Nucleus accumbens (tissue), 56 donors: ENCODE data around the gene POLR2J3.
"Not testable (repeated sequence)": the region's sequence is repeated elsewhere in the genome, so short reads cannot be mapped to it uniquely, and the experiment has no call there.

Experiments used
- DNase-seq, 56 donors: peaks; one replicate each; lab custom pipeline; 2025; lab: John Stamatoyannopoulos, UW

The POLR2J3 gene

GRCh38 chr7:102589857-102590256 is 17.5 kb upstream of the POLR2J3 start:
- DNase-seq = not testable (repeated sequence)

DNA sequence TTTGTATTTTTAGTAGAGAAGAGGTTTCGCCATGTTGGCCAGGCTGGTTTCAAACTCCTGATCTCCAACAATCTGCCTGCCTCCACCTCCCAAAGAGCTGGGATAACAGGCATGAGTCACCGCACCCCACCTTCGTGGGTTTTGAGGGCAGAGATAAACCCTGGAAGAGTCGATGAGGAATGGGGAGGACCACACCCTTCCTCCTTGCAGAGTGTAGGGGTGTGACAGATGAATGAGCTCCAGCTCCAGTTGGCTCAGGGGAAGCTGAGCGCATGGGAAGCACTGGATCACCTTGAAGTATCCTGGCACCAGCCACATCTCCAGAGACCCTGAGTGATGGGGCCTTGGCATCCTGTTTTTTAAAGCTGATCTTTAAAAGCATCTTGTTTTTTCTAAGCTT is 11.1 kb upstream of the POLR2J3 start:
- DNase-seq = not testable (repeated sequence)

DNA sequence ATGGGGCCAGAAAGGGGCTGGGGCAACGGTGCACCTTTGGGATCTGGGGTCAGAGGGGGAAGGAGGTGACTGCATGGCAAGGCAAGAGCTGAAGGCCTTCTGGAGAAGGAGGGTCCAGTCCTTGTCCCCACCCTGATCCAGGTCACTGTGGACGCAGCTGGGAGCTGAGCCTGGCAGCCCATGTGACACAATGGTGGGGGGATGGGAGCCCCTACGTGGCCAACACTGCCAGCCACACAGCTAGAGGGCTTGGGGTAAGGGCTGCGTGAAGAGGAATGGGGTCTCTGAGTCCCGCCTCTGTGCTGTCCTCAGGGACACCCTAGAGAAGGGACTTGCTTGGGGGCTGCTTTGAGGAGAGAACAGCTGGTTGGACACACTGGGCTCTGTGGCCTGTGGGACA is 9.3 kb upstream of the POLR2J3 start:
- not testable (repeated sequence) for DNase-seq

- DNase-seq = not testable (repeated sequence)
Observed at GRCh38 chr7:102578486-102578885, 6.1 kb upstream of the POLR2J3 start.

DNA sequence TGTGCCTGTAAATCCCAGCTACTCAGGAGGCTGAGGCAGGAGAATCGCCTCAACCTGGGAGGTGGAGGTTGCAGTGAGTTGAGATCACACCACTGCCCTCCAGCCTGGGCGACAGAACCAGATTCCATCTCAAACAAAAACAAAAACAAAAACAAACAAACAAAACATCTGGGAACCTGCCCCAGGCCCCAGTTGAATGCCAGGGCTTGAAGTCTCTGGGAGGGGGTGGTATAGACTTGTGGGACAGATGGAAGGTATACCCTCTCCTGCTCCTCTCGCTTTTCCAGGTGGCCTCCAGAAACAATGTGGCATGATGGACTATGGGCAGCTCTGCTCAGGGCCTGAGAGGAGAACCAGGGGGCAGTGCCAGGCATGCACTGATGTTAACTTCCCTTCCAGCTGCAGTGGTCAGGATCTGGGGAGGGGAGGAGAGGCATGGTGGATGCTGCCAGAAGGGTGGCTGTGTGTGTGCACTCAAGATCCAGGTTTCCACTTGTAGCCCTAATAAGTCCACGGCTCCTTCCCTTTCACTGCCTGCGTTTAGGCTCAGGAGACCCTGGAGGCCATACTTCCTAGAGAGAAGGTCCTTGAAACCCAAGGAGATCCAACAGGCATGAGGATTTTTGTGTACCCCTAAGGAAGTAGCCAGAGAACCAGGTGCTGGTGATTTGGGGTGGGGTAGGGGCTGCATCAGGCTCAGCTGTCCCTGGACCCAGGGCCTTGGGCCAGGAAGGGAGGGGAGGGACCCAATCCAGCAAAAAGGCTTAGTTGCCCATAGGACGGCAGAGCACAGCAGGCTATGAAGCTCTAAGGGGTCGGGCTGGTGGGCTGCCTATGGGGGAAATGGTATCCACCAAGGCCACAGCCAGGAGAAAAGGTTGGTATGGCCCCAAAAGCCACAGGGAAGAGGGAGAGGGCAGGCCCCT is 5.2 kb upstream of the POLR2J3 start:
- not testable (repeated sequence) for DNase-seq

DNA sequence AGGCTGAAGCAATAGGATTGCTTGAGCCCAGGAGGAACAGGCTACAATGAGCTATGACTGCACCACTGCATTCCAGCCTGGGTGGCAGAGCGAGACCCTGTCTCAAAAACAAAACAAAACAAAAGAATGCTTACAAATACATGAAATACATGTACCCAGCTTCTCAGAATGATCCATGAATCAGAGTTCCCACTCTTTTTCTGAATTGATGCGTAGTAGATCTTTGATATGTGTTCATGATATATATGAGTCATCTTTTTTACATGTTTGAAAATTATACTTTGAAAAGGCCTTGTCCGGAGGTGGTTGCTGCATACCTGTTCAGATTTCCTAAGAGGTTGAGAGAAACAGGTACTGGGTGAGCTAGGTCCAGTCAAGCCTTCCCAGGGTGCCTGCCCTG is 4.0 kb upstream of the POLR2J3 start:
- DNase-seq = not testable (repeated sequence)

DNA sequence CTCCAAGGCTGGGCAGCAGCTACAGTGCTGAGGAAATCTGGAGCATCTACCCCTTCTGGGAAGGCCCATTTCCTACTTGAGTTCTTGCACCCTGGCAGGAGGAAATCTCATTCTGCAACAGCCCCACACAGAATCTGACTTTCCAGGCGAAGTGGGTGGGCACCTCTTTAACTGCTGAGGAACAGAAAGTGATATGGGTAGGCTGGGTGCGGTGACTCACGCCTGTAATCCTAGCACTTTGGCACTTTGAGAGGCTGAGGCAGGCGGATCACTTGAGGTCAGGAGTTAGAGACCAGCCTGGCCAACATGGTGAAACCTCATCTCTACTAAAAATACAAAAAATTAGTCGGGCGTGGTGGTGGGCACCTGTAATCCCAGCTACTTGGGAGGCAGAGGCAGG is 2.2 kb upstream of the POLR2J3 start:
- not testable (repeated sequence) for DNase-seq

- not testable (repeated sequence) for DNase-seq
Observed at GRCh38 chr7:102568620-102569019, 3.8 kb downstream of the POLR2J3 start.

GRCh38 chr7:102550808-102551422 is 21.5 kb downstream of the POLR2J3 start, which contains the start of gene SPDYE2:
TSS of gene SPDYE2 (plus strand) at chr7:102551226. CDS start at chr7:102553256, 2,030 bp downstream.
- DNase-seq = not testable (repeated sequence)

DNA sequence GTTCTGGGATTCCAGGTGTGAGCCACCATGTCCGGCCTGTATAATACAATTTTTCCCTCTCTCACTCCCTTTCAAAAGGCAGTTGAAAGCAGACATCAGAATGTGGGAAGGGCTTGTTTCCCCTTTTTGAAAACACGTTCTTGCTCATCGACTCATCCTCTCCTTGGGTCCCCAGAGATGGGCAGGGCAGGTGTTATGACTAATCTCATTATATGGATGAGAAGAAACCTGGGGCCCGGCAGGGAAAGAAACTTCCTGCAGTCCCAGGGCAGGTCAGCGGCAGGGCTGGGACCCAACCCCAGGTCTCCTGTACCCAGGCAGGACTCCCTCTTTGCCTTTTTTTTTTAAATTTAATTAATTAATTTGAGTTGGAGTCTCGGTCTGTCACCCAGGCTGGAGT is 26.0 kb downstream of the POLR2J3 start:
- not testable (repeated sequence) for DNase-seq

DNA sequence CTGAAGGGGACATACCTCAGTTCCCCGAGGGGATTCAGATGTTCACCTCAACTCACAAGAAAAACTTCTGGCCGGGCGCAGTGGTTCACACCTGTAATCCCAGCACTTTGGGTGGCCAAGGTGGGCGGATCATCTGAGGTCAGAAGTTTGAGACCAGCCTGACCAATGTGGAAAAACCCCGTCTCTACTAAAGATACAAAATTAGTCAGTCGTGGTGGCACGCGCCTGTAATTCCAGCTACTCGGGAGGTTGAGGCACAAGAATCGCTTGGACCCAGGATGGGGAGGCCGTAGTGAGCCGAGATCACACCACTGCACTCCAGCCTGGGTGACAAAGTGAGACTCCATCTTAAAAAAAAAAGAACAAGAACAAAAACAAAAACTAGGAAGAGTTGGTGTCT is 27.1 kb downstream of the POLR2J3 start:
- not testable (repeated sequence) for DNase-seq

DNA sequence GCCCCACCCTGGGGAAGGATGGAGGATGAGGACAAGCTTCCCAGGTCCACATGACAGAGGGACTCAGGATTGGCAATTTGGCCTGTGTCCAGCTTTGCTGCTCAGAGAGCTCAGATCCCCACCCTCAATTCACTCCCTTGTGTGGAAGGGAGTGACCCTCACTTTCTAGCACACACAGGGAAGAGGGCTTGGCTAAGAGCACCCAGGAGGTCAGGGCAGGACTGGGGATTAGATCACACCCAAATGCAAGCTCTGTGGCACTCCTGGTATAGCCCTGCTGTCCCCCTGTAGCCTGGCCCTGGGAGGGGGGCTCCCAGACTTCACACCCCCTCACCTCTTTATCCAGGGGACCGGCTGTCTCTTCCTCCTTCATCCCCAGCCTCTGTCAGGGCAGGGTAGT is 28.0 kb downstream of the POLR2J3 start:
- DNase-seq = not testable (repeated sequence)

DNA sequence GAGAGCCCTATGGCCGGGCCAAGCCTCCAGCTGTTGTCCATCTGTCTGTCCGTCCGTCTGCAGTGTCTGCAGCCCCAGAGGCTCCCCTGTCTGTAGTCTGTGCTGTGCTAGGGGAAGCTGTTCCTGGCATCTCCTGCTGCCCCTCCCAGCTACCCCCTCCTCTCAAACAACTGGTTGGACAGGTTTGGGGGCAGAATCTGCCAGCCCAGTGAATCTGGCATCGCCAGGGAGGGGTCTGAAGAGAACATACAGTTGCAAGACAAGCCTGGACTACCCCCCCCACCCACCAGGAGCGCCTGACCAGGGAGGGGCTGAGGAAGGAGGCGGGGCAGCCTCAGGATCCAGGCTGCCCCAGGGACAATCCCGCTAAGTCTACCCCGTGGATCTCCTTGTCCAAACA is 28.8 kb downstream of the POLR2J3 start, which contains the start of gene UPK3BL2:
UPK3BL2 (minus strand) TSS at position 101 of the 400 bp plus-strand sequence; CDS start at position 41, 60 bp downstream.
- DNase-seq = not testable (repeated sequence)

DNA sequence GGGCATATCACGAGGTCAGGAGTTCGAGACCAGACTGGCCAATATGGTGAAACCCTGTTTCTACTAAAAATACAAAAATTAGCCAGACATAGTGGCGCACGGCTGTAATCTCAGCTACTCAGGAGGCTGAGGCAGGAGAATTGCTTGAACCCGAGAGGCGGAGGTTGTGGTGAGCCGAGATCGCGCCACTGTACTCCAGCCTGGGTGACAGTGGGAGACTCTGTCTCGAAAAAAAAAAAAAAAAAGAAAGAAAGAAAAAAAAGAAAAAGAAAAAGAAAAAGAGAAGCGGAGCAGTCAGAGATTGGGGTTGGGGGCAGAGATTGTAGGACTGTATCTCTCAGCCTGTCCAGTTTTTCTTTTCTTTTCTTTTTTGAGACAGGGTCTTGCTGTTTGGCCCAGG is 29.6 kb downstream of the POLR2J3 start:
- DNase-seq = not testable (repeated sequence)

- DNase-seq = not testable (repeated sequence)
Observed at GRCh38 chr7:102542083-102542482, 30.3 kb downstream of the POLR2J3 start.

DNA sequence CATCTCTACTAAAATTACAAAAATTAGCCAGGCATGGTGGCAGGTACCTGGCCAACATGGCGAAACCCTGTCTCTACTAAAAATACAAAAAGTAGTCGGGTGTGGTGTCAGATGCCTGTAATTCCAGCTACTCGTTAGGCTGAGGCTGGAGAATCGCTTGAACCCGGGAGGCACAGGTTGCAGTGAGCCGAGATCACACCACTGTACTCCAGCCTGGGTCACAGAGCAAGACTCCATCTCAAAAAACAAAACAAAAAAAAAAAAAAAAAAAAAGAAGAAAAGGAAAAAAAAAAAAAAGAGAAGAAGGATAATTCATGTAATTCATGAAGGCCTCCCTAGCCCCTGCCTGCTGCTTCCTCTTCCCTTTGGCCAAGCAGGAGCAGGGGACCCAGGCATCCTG is 31.8 kb downstream of the POLR2J3 start:
- DNase-seq = not testable (repeated sequence)

GRCh38 chr7:102535062-102535615 is 37.2 kb downstream of the POLR2J3 start:
- not testable (repeated sequence) for DNase-seq

DNA sequence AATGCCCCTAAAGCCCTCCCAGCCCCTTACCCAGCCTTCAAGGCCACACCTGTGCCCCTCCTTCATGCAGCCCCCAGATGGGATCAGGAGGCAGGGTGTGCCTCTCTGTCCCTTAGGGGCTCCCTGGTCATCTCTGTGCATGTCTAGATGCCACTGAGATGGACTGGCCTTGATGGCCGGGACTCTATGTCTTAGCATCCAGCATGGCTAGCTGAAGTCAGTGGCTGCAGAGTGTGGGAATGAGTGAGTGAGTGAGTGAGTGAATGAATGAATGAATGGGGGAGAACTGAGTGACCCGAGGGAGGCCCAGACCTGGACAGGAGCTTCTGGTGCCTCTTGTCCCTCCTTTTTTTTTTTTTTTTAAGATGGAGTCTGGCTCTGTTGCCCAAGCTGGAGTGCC is 40.3 kb downstream of the POLR2J3 start:
- not testable (repeated sequence) for DNase-seq

GRCh38 chr7:102531583-102531982 is 40.8 kb downstream of the POLR2J3 start:
- DNase-seq = not testable (repeated sequence)

GRCh38 chr7:102527822-102528793 is 44.3 kb downstream of the POLR2J3 start:
- not testable (repeated sequence) for DNase-seq
